ENCODE results near the gene ANKRD31. TPM values are rescaled to one million over a fixed set of nuclear protein-coding genes. Genes with fewer than 3 reads are reported as not detected.

Gene ANKRD31
- total RNA-seq, 1 experiment from 2014 or later: 0.17 TPM

DNA sequence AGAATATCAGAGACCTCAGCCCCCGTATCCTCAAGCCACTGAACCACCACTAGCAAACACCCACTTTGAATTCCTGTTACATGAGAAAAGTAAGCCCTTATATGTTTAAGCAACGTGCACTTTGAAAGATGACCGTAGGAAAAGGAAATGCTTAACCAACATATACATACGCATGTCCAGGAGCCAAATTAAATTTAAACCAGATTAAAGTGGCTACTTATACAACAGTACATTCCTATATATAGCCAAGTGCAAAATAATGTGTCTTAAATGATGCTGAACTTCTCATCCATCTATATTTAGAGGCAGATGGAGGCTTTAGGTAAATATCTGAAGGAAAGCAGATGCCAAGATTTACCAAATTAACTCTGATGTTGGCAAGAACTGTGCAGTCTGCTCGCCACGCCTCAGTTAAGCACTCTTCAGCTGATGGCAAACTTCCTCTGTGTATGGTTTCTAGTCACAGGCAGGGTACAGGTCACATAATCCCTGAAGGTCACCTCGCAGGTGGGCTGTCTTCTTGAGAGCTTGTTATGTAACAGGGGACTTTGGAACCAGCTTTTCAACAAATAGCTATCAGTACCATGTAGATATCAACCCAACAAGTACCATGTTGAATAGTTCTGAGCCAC, 192.9 kb downstream of the ANKRD31 start:
- DNase-seq (ENCODE audit: extremely low read depth, low read depth): no peak

DNA sequence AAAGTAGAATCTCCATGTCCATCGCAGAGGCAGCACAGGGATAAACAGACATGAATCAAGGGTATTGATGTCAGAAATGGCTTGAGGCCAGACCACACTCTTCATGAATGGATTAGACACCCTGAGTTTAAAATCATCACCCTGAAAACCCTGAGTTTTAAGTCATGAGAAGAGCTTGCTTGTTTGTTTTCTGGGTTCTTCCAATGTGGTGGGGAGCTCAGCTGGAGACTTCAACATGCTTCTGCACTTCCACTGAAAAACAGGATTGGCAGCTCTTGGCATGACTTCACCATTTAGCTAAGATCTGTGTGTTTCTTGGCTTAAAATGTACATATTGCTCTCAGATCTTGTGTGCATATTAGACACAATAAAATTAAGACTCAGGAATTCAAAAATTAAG, 194.2 kb downstream of the ANKRD31 start:
- no peak for DNase-seq (ENCODE audit: extremely low read depth, low read depth)

DNA sequence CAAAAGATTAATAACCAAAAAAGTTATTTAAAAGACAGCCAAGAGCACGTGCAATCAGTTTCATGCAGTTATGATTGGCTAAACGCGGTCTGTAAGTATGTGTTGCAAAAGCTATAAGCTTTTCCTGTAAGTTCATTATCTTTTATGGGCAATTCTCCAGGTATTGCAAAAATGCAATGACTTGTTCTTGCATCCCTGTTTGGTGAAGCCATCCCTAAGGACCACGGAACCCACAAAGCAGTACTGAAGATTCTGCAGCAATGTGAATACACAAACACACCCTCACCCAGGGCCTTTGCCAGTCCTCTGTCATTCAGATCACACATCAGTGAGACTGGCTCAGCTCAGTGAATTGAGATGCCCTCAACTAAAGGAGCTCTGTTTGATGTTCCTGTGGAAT, 195.7 kb downstream of the ANKRD31 start:
- DNase-seq (ENCODE audit: extremely low read depth, low read depth): no peak

DNA sequence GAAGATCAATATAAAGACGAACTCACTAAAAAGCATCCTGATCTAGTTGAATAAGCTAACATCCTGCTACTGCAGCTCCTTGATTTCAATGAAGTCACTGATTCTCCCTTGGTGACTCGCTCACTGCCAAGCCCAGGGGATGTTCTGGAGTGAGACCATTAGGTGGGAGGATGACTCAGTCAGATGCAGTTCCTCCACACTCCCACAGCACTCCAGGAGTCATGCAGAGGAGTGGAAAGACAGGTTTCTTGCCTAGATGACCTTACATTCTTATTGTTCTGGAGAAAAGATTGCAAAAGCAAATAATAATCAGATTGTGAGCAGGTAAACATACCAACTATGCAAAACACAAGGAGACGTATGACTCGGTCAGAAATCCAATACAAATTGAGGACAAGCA, 199.6 kb downstream of the ANKRD31 start:
- no peak for DNase-seq (ENCODE audit: extremely low read depth, low read depth)

DNA sequence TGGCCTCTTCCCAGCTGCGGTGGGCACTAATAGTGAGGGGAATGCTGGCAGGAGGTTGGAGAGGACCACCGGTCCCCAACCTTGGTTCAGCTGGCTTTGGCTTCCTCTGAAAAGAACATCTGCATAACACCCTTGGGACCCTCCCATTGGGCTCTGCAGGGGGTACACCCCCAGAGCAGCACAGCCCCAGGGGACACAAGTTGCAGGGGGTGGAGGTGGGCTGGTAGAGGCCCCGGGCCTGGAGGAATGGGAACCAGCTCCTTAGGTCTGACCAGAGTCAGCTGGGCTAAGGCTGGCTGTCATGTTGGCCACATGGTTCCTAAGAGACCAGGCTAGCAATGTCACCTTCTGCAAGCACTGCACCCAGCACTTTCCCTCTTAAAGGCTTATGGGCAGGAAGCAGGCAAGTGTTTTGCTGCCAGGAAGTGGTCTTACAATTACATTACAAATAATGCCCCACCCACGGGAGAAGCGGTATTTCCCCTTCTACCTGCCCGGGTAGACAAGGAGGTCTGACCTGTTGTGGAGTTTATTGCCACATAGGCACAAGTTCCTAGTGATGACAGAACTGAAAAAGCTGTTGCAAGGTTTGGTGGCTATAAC, 202.4 kb downstream of the ANKRD31 start:
- DNase-seq (ENCODE audit: extremely low read depth, low read depth): no peak

DNA sequence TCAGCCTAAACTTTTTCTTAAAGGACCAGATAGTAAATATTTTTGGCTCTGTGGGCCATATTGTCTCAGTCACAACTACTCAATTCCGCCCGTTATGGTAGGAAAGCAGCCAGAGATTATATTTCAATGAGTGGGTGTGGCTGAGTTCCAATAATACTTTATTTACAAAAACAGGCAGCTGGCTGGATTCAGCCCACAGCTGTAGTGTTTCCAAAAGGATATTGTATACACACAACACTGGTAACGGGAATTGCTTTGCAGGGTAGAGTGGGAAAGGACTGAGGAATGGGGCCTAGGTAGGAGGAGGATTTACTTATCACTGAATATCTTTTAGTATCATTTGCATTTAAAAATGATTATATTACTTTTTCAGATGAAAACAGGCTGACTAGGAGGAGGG, 205.3 kb downstream of the ANKRD31 start:
- no peak for DNase-seq (ENCODE audit: extremely low read depth, low read depth)

DNA sequence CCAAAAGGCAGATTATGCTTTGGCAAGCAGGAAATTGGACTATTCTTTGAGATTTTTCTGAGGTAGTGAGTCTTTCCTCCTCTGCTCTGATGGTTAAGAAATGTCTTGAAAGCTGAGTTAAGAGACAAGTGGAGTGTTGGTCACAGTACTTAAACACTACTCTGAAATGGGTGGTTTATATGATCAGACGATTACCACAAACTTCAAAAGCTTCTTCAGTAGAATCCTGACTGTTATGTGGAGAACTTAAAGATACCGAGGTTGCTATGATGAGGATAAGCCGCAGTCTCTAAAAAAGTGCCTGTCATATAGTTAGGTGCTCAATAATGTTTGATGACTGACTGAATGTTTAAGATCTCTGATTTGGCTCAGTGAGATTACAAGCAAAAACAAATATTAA, 208.6 kb downstream of the ANKRD31 start:
- DNase-seq (ENCODE audit: extremely low read depth, low read depth): no peak

DNA sequence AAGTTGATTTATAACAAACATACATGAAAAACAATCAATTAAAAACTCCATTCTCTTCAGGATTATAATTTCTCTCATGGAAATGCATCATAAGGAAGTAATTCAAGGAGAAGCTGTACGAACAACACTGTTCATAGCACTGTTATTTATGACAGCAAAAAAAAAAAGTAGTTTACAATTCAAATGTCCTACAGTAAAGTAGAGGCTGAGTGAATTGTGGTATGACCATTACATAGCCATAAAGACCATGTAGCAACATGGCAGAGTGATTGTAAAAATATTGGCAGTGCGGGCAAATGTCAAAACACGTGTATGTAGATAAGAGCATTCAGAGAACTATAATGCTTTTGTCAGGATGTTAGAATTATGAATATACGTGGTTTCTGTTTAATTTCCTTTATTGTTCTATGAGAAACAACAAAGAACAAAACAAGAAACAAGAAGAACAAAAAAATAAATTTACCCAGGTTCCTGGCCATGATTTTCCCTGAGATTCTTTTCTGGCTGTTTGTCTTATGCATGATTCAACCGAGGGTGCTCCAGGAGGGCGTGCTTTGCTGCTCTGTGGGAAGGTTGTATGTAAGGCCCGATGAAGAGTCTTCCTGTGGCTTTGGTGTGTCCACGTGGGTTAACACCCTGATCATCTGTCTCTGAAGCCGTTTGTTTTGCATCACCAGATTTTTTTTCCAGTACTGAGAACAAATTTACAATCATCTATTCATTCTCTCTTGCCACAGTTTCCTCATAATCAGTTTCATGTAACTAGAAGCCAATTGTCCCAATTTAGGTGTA, 213.1 kb downstream of the ANKRD31 start:
- no peak for DNase-seq (ENCODE audit: extremely low read depth, low read depth)

DNA sequence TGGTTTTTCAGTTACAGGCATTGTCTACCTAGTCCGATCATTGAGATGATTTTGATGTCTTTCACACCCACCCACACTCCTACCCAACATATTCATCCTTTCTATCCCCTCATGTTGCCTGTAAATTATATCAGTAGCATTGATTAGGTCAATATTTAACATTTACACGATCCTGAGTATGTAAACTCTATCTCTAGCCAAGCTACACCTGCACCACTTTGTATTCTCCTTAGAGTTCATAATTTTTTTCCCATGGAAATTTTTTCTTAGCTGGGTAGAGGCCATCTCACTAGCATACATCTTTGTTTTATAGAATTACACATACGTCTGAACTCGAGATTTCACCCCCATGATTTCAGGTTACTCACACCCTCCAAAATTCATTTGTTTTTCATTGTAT, 214.9 kb downstream of the ANKRD31 start:
- DNase-seq (ENCODE audit: extremely low read depth, low read depth): no peak

DNA sequence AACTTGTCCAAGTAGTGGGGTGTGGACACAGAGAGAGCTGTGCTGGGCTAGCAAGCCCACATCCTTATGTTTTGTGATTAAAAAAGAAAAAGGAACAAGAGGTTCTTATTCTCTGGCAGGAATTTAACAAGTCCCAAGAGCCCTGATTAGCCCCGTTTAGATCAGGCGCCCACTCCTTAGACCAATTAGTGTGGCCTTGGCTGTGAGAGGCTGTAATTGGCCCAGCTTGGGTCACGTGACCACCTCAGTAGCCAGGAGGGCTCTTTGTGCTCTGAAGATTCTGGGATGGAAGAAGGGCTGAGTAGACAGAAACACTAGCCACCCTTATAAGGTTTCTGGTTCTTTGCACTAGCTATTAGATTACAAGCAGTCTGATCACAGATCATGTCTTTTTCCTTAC, 215.5 kb downstream of the ANKRD31 start:
- DNase-seq (ENCODE audit: extremely low read depth, low read depth): no peak

DNA sequence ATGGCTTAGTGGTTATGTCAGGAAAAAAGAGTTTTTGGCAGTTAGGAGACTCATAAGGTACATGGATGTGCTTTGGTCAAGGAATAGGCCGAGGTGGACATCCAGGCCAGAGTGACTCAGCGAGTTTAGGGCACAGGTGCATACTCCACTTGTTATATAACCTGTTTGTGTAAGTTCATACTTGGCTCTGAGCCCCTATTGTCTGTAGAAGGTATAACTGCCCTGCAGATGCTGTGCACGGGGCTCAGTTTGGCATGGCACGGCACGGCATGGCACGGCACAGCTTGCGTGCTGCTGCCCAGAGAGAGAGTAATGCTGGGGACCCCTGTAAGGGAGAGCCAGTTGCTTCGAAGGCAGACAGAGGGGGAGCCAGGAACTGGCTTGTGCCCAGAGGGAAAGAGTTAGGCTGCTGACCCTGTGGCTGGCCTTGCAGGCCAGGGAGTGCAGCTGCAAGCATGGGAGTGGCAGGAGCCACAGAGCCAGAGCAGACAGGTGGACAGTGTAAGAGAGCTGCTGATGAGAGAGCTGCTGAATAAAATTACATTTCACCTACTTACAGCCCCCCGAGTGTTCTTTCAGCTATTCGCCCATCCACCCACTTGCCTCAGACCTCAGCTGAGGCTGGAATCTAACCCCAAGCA, 216.5 kb downstream of the ANKRD31 start:
- DNase-seq (ENCODE audit: extremely low read depth, low read depth): no peak

DNA sequence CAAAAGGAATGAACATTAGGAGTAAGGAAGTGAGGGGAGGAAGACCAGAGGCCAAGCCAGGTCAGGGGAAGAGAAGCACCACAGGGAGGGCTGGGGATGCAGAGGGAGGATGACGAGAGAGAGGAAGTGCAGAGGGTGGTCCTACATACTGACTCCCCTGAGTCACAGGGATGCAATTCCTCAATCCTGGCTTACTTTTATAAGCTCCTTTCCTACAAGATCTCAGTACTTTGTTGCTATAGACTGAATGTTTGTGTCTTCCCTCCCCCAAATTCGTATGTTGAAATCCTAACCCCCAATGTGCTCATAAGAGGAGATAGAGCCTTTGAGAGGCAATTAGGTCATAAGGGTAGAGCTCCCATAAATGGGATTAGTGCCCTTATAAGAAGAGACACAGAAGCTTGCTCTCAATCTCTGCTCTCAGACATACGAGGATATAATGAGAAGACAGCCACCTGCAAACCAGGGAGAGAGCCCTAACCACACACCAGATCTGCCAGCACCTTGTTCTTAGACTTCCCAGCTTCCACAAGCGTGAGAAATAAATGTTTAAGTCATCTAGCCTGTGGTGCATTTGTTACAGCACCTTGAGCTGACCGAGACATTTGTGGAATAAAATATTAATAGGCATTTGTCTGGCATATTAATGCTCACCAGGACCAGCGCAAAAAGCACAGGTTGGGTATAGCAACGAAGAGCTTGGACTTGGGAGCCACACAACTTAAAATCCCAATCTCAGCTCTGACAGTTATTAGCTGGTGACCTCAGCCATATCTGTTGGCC, 217.7 kb downstream of the ANKRD31 start:
- no peak for DNase-seq (ENCODE audit: extremely low read depth, low read depth)

Small RNA genes lying within 50 kb of the gene (small RNA-seq; reads per million reads assigned to genes)
- 0 to 0.06 reads per million in 2 experiments for gene SUMO2P5

Other genes with a start within 250 kb of the ANKRD31 start
- 0.06 and 0.22 TPM in 2 replicates for gene GCNT4, start 184.3 kb downstream of the ANKRD31 start, total RNA-seq (2014; rRNA removed; shearing (Covaris generic))
- 22.6 and 25.5 TPM in 2 replicates for gene HMGCR, start 100.3 kb upstream of the ANKRD31 start, total RNA-seq (2014; rRNA removed; shearing (Covaris generic))